SK-N-SH (cell line): ENCODE data around the gene WDR62. TPM values are rescaled to one million over a fixed set of nuclear protein-coding genes. Genes with fewer than 3 reads are reported as not detected.
A peak's percentile ranks its signal among the peaks of the same experiment; 100 is the strongest.

ENCODE experiments used
- CTCF ChIA-PET: fragments of 300-600, 350-600 bp; formaldehyde crosslinking; extraction: SDS; loops from one replicate; lab custom pipeline; 2021; lab: Yijun Ruan, JAX
- POLR2A ChIA-PET: fragments of 350-600 bp; sonication (Branson Sonifier 250); formaldehyde crosslinking; extraction: SDS; loops from one replicate; lab custom pipeline; 2020; ENCODE audit warnings: antibody characterized with exemption, inconsistent platforms; lab: Yijun Ruan, JAX
- DNase-seq: peaks from one replicate; pipeline ENCODE4 v3.0.0; 2012
- H2AFZ ChIP-seq: fragments of 200-600 bp; sonication (generic); 2 replicates; pipeline ENCODE4 v1.8.1; 2016; ENCODE audit warnings: antibody characterized with exemption, mild to moderate bottlenecking, low read depth
- H3F3A ChIP-seq: fragments of 200-600 bp; sonication (generic); replicated peaks from 2 replicates; pipeline ENCODE3; 2016; ENCODE audit warnings: antibody characterized with exemption, mild to moderate bottlenecking; ENCODE audit not compliant: insufficient read depth
- H3K27ac ChIP-seq, 2 experiments: fragments of 200-500 bp in 1 of 2; fragments of 200-600 bp in 1 of 2; sonication (Bioruptor generic) in 1 of 2; sonication (generic), shearing (Covaris generic) in 1 of 2; 2 replicates each; pipeline versions ENCODE4 v1.5.1 to v1.6.1; 2014 to 2016; ENCODE audit warnings: low read depth in 2 of 2, inconsistent platforms in 1 of 2, low read length in 1 of 2, mild to moderate bottlenecking in 1 of 2, mixed read lengths in 1 of 2
- H3K27me3 ChIP-seq: fragments of 200-600 bp; sonication (generic), shearing (Covaris generic); 2 replicates; pipeline ENCODE4 v1.6.1; 2016; ENCODE audit warnings: mixed run types; ENCODE audit not compliant: insufficient read depth
- H3K36me3 ChIP-seq, 2 experiments: fragments of 200-500 bp in 1 of 2; fragments of 200-600 bp in 1 of 2; sonication (Bioruptor generic) in 1 of 2; sonication (generic) in 1 of 2; replicated peaks in 1 of 2; 2 replicates each; pipeline versions ENCODE3 to v1.5.1; 2014 to 2016; ENCODE audit warnings: low read length in 1 of 2, mild to moderate bottlenecking in 1 of 2; ENCODE audit not compliant: insufficient read depth in 2 of 2, control insufficient read depth in 1 of 2
- H3K4me1 ChIP-seq, 2 experiments: fragments of 200-500 bp in 1 of 2; fragments of 200-600 bp in 1 of 2; sonication (Bioruptor generic) in 1 of 2; sonication (generic), shearing (Covaris generic) in 1 of 2; 2 replicates each; pipeline versions ENCODE4 v1.5.1 to v1.6.1; 2014 to 2016; ENCODE audit warnings: low read depth in 1 of 2, low read length in 1 of 2, mixed run types in 1 of 2; ENCODE audit not compliant: insufficient read depth in 2 of 2, control insufficient read depth in 1 of 2
- H3K4me2 ChIP-seq: fragments of 200-600 bp; sonication (generic), shearing (Covaris generic); 2 replicates; pipeline ENCODE4 v1.6.1; 2017; ENCODE audit warnings: mixed run types
- H3K4me3 ChIP-seq, 2 experiments: fragments of 200-500 bp in 1 of 2; fragments of 200-600 bp in 1 of 2; sonication (Bioruptor generic) in 1 of 2; sonication (generic), shearing (Covaris generic) in 1 of 2; 2 replicates each; pipeline versions ENCODE4 v1.5.1 to v1.8.1; 2014 to 2016; ENCODE audit warnings: low read depth in 2 of 2, inconsistent platforms in 1 of 2, low read length in 1 of 2, mild to moderate bottlenecking in 1 of 2, mixed read lengths in 1 of 2, moderate library complexity in 1 of 2
- H3K79me2 ChIP-seq: fragments of 200-600 bp; sonication (generic); 2 replicates; pipeline ENCODE4 v1.8.1; 2017; ENCODE audit warnings: mild to moderate bottlenecking; ENCODE audit not compliant: insufficient read depth
- H3K9ac ChIP-seq: fragments of 200-600 bp; sonication (generic); 2 replicates; pipeline ENCODE4 v1.6.1; 2017; ENCODE audit warnings: mixed run types
- H3K9me2 ChIP-seq: fragments of 200-600 bp; sonication (generic); 2 replicates; pipeline ENCODE4 v1.6.1; 2017; ENCODE audit warnings: mixed run types
- H3K9me3 ChIP-seq: fragments of 200-600 bp; sonication (generic); 2 replicates; pipeline ENCODE4 v1.6.1; 2017; ENCODE audit warnings: mixed run types, mild to moderate bottlenecking, moderate library complexity
- H4K20me1 ChIP-seq: fragments of 200-600 bp; sonication (generic); 2 replicates; pipeline ENCODE4 v1.6.1; 2017; ENCODE audit warnings: mild to moderate bottlenecking, mixed run types; ENCODE audit not compliant: insufficient read depth
- CHD2 ChIP-seq: fragments of 150-350 bp; IDR thresholded peaks from 2 replicates; pipeline ENCODE4 v1.6.1; 2018; ENCODE audit warnings: low read length; ENCODE audit not compliant: partially characterized antibody
- EP300 ChIP-seq, 2 experiments: IDR thresholded peaks; 2 replicates each; pipeline versions ENCODE4 v1.4.0 to v1.6.1; 2012; ENCODE audit warnings: borderline replicate concordance in 1 of 2, low read depth in 1 of 2, low read length in 1 of 2
- EZH2phosphoT487 ChIP-seq: fragments of 200-600 bp; sonication (generic); IDR thresholded peaks from 2 replicates; pipeline ENCODE4 v1.6.1; 2017; ENCODE audit warnings: low read depth, mixed run types, mild to moderate bottlenecking, antibody characterized with exemption, moderate library complexity, borderline replicate concordance
- FOXJ3 ChIP-seq: sonication (generic); formaldehyde crosslinking; IDR thresholded peaks from 2 replicates; pipeline ENCODE4 v1.5.1; 2020; ENCODE audit warnings: mild to moderate bottlenecking, missing genetic modification reagents
- FOXM1 ChIP-seq: IDR thresholded peaks from 2 replicates; pipeline ENCODE4 v1.4.0; 2012; ENCODE audit warnings: low read depth, mild to moderate bottlenecking
- JUND ChIP-seq: IDR thresholded peaks from 2 replicates; pipeline ENCODE4 v1.4.0; 2012
- RFX5 ChIP-seq: IDR thresholded peaks from 2 replicates; pipeline ENCODE4 v1.6.1; 2012; ENCODE audit warnings: mild to moderate bottlenecking, improper control_type of control experiment, low read length
- RXRA ChIP-seq: IDR thresholded peaks from 2 replicates; pipeline ENCODE4 v1.4.0; 2012; ENCODE audit warnings: low read depth, mild to moderate bottlenecking, borderline replicate concordance
- SIN3A ChIP-seq: IDR thresholded peaks from 2 replicates; pipeline ENCODE4 v1.6.1; 2012; ENCODE audit warnings: low read depth, mild to moderate bottlenecking, low read length, moderate library complexity, borderline replicate concordance
- SMC3 ChIP-seq: IDR thresholded peaks from 2 replicates; pipeline ENCODE4 v1.6.1; 2012; ENCODE audit warnings: low read depth, low read length, improper control_type of control experiment
- TCF12 ChIP-seq: IDR thresholded peaks from 2 replicates; pipeline ENCODE4 v1.4.0; 2012
- USF1 ChIP-seq: IDR thresholded peaks from 2 replicates; pipeline ENCODE4 v1.4.0; 2012; ENCODE audit warnings: low read depth, borderline replicate concordance
- WGBS: methylation state at CpG from one replicate; pipeline ENCODE4 v1.1.6; 2017; ENCODE audit warnings: low lambda C conversion rate; 5-methylcytosine and 5-hydroxymethylcytosine counted together
- polyA plus RNA-seq, 3 experiments: library from polyadenylated mRNA; depleted of rRNA; stranded (reverse); fragments of >200 nt; gene quantifications; 2 replicates each; pipeline ENCODE4 v1.2.3, GENCODE V29; 2012
- TF ChIP-seq, protein P1 (sequence below): IDR thresholded peaks from 2 replicates; pipeline ENCODE4 v1.6.1; 2012; ENCODE audit warnings: mild to moderate bottlenecking, low read depth, low read length, moderate library complexity

WDR62 gene
- polyA plus RNA-seq, 1 of the 3 experiments (the other 2 are of a cell fraction) = 5.3 TPM

DNA sequence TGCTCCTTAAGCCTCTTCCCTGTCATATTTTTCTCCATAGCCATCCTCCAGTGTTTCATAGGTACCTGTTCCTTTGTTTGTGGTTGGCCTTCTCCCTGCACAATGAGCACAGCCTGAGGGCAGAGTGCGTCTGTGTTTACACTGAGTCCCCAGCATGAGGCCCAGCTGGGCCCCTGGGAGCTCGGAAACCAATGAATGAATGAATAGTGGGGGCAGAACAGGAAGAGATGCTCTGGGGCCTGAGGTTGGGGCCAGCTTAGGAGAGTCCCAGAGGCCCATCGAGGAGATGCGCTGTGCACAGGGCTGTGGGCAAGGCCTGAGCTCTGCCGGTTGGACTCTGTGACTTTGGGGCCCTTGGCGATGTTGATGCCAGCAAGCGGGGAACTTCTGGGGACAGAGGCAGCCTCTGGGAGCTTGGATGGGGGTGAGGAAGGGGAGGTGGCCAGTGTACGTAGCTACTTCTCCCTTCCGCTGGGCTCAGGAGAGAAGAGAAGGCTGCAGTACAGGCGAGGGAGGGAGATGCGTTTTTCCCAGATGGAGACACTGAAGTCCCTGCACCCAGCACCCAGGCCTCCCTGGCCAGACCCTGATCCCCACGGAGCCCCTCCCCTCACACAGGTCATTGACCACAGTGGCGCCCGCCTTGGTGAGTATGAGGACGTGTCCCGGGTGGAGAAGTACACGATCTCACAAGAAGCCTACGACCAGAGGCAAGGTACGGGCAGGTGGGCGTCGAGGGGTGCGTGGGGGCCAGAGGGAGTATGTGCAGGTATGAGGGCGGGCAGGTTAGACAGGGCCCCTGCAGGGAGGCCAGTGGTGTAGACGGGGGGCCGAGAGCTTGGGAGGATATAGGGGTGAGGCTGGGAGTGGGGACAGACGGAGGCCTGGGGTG, 65.6 kb downstream of the WDR62 start:
- Histone ChIP-seq H3K4me3 (no peak overlapping the region), H3K9ac (no peak overlapping the region), H4K20me1 (no peaks in the 10 kb centered on the region), H3K27me3 (no peaks in the 10 kb centered on the region), H3K36me3 (peaks cover 14 to 34% of the 10 kb centered on the region in 2 experiments), H3K79me2 (peaks cover 33% of the 10 kb centered on the region; the same call in 1 of the 2 replicates), H2AFZ (no peak overlapping the region), H3K9me2 (no peaks in the 10 kb centered on the region), H3K4me2 (no peak overlapping the region), H3K27ac (no peak overlapping the region), H3K4me1 (peaks cover 6 to 10% of the 10 kb centered on the region in 2 experiments; a peak in 1 of 4 replicates), H3F3A (peaks cover 4% of the 10 kb centered on the region), H3K9me3 (no peaks in the 10 kb centered on the region)
- DNase-seq = peak; percentile 30
- ChIA-PET CTCF (interaction anchor here (0.9 to 1.8 kb wide), 2 partner anchors 7 to 50 kb away, joined by 4 to 8 read pairs; no protein-coding TSS in a partner anchor), POLR2A (no interaction called here)
- WGBS = 94% methylated on average over 26 of the region's 26 CpGs
- TF ChIP-seq USF1 (no peak), EP300 (IDR thresholded peaks at IDR 0.05; ENCODE audit: borderline replicate concordance in 1 of 2, low read depth in 1 of 2, low read length in 1 of 2) (no peak), JUND (no peak), SIN3A (no peak), SMC3 (no peak), RFX5 (no peak), RXRA (no peak), EZH2phosphoT487 (no peak), FOXJ3 (CRISPR knock-in tag) (no peak), TCF12 (no peak), FOXM1 (no peak), CHD2 (no peak)
- TF ChIP-seq, protein P1, sequence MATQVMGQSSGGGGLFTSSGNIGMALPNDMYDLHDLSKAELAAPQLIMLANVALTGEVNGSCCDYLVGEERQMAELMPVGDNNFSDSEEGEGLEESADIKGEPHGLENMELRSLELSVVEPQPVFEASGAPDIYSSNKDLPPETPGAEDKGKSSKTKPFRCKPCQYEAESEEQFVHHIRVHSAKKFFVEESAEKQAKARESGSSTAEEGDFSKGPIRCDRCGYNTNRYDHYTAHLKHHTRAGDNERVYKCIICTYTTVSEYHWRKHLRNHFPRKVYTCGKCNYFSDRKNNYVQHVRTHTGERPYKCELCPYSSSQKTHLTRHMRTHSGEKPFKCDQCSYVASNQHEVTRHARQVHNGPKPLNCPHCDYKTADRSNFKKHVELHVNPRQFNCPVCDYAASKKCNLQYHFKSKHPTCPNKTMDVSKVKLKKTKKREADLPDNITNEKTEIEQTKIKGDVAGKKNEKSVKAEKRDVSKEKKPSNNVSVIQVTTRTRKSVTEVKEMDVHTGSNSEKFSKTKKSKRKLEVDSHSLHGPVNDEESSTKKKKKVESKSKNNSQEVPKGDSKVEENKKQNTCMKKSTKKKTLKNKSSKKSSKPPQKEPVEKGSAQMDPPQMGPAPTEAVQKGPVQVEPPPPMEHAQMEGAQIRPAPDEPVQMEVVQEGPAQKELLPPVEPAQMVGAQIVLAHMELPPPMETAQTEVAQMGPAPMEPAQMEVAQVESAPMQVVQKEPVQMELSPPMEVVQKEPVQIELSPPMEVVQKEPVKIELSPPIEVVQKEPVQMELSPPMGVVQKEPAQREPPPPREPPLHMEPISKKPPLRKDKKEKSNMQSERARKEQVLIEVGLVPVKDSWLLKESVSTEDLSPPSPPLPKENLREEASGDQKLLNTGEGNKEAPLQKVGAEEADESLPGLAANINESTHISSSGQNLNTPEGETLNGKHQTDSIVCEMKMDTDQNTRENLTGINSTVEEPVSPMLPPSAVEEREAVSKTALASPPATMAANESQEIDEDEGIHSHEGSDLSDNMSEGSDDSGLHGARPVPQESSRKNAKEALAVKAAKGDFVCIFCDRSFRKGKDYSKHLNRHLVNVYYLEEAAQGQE = no peak
